Lower leg skin (tissue), 3 donors: ENCODE data around the gene MON1A.

ENCODE experiments used
- CTCF ChIP-seq, 3 donors: fragments of 450-650 bp; IDR thresholded peaks; one replicate each; pipeline ENCODE4 v1.5.1; 2016; ENCODE audit warnings: antibody characterized with exemption in 3 of 3, mild to moderate bottlenecking in 3 of 3, moderate library complexity in 2 of 3
- POLR2A ChIP-seq, 2 donors: fragments of 450-650 bp; IDR thresholded peaks; one replicate each; pipeline ENCODE4 v1.6.1; 2016 to 2017; ENCODE audit warnings: antibody characterized with exemption in 2 of 2, mild to moderate bottlenecking in 1 of 2, moderate library complexity in 1 of 2

GRCh38 chr3:49940667-49941249 lies 11.1 kb upstream of the MON1A start:
- no peak for TF ChIP-seq CTCF (IDR thresholded peaks at IDR 0.05)
- TF ChIP-seq POLR2A (IDR thresholded peaks at IDR 0.05): no peak
